Common myeloid progenitor, CD34-positive (primary cell): Measurements from ENCODE around the gene NFYA.

Source experiments
- CTCF ChIA-PET: fragments of 350-600 bp; sonication (Branson Sonifier 250); formaldehyde crosslinking; loops from one replicate; lab custom pipeline; 2021; ENCODE audit warnings: antibody characterized with exemption; lab: Charles Lee
- POLR2A ChIA-PET: fragments of 350-600 bp; sonication (Branson Sonifier 250); formaldehyde crosslinking; loops from one replicate; lab custom pipeline; 2021; ENCODE audit warnings: antibody characterized with exemption; lab: Charles Lee
- DNase-seq, 3 donors: peaks; one replicate each; pipeline versions ENCODE4 v3.0.0 to v3.0.0-alpha.2; 2013
- H3K27ac ChIP-seq, 2 experiments: 1 replicate in 1 of 2; 2 replicates in 1 of 2; pipeline ENCODE4 v1.7.0; 2013; ENCODE audit warnings: inconsistent platforms in 2 of 2, low read length in 2 of 2, mild to moderate bottlenecking in 2 of 2, low read depth in 1 of 2, moderate library complexity in 1 of 2; ENCODE audit not compliant: severe bottlenecking in 2 of 2, insufficient read depth in 1 of 2, poor library complexity in 1 of 2
- H3K27me3 ChIP-seq, 5 experiments: replicated peaks in 2 of 5; 1 replicate in 3 of 5; 2 replicates in 2 of 5; pipeline versions ENCODE4 v1.6.1 to v1.7.0; 2013; ENCODE audit warnings: low read length in 4 of 5, mild to moderate bottlenecking in 2 of 5, moderate library complexity in 2 of 5, inconsistent platforms in 1 of 5; ENCODE audit not compliant: insufficient read depth in 5 of 5, control insufficient read depth in 4 of 5
- H3K36me3 ChIP-seq, 4 experiments: 1 replicate in 2 of 4; 2 replicates in 2 of 4; pipeline versions ENCODE4 v1.6.1 to v1.7.0; 2013; ENCODE audit warnings: low read length in 3 of 4, control low read depth in 1 of 4, mild to moderate bottlenecking in 1 of 4; ENCODE audit not compliant: control insufficient read depth in 4 of 4, insufficient read depth in 4 of 4
- H3K4me1 ChIP-seq, 4 experiments: 1 replicate in 3 of 4; 2 replicates in 1 of 4; pipeline versions ENCODE4 v1.6.1 to v1.7.1; 2013; ENCODE audit warnings: low read length in 3 of 4, mild to moderate bottlenecking in 3 of 4, control low read depth in 1 of 4, inconsistent platforms in 1 of 4, moderate library complexity in 1 of 4; ENCODE audit not compliant: control insufficient read depth in 4 of 4, insufficient read depth in 4 of 4; ENCODE audit errors: control extremely low read depth in 1 of 4
- H3K4me3 ChIP-seq, 7 experiments: 1 replicate in 4 of 7; 2 replicates in 3 of 7; pipeline versions ENCODE4 v1.5.1 to v1.7.0; 2013; ENCODE audit warnings: mild to moderate bottlenecking in 7 of 7, low read length in 6 of 7, moderate library complexity in 6 of 7, inconsistent platforms in 2 of 7, low read depth in 2 of 7, control low read depth in 1 of 7; ENCODE audit not compliant: insufficient read depth in 4 of 7, control insufficient read depth in 1 of 7; ENCODE audit errors: extremely low read depth in 1 of 7
- H3K9me3 ChIP-seq, 5 experiments: 1 replicate in 4 of 5; 2 replicates in 1 of 5; pipeline versions ENCODE4 v1.6.1 to v1.7.1; 2013; ENCODE audit warnings: low read length in 4 of 5, mild to moderate bottlenecking in 2 of 5, inconsistent platforms in 1 of 5, low read depth in 1 of 5, moderate library complexity in 1 of 5; ENCODE audit not compliant: control insufficient read depth in 4 of 5, insufficient read depth in 2 of 5; ENCODE audit errors: control extremely low read depth in 1 of 5
- WGBS: methylation state at CpG from one replicate; pipeline ENCODE4 v1.1.5; 2013; ENCODE audit not compliant: insufficient coverage; 5-methylcytosine and 5-hydroxymethylcytosine counted together

The NFYA gene

DNA sequence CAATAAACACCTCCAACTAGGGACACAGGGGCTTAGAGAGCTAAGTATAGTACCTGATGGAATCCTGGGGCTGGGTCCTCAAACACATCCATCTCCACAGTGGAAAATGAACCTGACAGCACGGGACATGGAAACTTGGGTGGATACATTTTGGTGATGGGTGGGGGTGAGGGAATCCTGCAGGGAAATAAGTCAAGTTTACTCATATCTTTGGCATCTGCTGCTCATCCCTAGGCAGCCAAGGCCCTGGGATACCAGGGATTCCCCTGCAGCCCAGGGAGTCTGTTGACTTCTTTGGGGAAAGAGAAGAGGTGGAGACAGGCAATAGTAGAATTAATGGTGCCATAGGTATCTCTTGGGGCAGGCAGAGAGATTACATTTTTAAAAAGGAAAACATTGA lies 13.2 kb upstream of the NFYA start:
- Histone ChIP-seq H3K4me1 (peaks cover 2 to 22% (median 5%) of the 10 kb centered on the region in 4 experiments), H3K4me3 (no peak overlapping the region), H3K27me3 (no peaks in the 10 kb centered on the region), H3K9me3 (no peaks in the 10 kb centered on the region), H3K27ac (no peak overlapping the region), H3K36me3 (peaks cover 7 to 24% (median 13%) of the 10 kb centered on the region in 4 experiments)
- WGBS = no CpG with 5 or more reads among the region's 1 CpG
- CTCF ChIA-PET = interaction anchor here (0.6 to 1.6 kb wide), 5 partner anchors 10 to 788 kb away, joined by 3 to 13 read pairs (median 3); partner anchors contain the start of genes NFYA and OARD1
- POLR2A ChIA-PET = no interaction called here
- DNase-seq = no peak

DNA sequence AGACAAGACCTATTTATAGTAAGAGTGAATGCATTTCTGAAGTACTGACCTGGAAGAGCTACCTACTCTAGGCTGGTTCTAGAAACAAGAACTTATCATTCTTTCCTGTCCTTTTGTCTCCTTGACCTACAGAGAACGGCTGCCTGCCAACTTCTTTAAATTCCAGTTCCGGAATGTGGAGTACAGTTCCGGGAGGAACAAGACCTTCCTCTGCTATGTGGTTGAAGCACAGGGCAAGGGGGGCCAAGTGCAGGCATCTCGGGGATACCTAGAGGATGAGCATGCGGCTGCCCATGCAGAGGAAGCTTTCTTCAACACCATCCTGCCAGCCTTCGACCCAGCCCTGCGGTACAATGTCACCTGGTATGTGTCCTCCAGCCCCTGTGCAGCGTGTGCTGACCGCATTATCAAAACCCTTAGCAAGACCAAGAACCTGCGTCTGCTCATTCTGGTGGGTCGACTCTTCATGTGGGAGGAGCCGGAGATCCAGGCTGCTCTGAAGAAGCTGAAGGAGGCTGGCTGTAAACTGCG lies 11.5 kb upstream of the NFYA start:
- DNase-seq = no peak
- H3K27ac ChIP-seq = no peak overlapping the region
- H3K27me3 ChIP-seq = no peaks in the 10 kb centered on the region
- H3K4me1 ChIP-seq = peaks cover 0 to 14% (median 2%) of the 10 kb centered on the region in 4 experiments
- H3K4me3 ChIP-seq = no peak overlapping the region
- peaks cover 10 to 40% (median 25%) of the 10 kb centered on the region in 4 experiments for H3K36me3 ChIP-seq
- no peaks in the 10 kb centered on the region for H3K9me3 ChIP-seq
- CTCF ChIA-PET = no interaction called here
- POLR2A ChIA-PET = no interaction called here
- 97% methylated on average over 12 of the region's 13 CpGs for WGBS

- no CpG with 5 or more reads among the region's 1 CpG for WGBS
- Histone ChIP-seq H3K4me3 (no peak overlapping the region), H3K27ac (no peak overlapping the region), H3K4me1 (peaks cover 0 to 14% (median 2%) of the 10 kb centered on the region in 4 experiments), H3K27me3 (no peaks in the 10 kb centered on the region), H3K36me3 (peaks cover 10 to 41% (median 30%) of the 10 kb centered on the region in 4 experiments), H3K9me3 (no peaks in the 10 kb centered on the region)
- DNase-seq = no peak
- CTCF ChIA-PET = interaction anchor here (0.6 to 1.1 kb wide), 2 partner anchors 63 to 394 kb away, joined by 3 read pairs; no protein-coding TSS in a partner anchor
- POLR2A ChIA-PET = no interaction called here
Observed at GRCh38 chr6:41062056-41062455, 10.7 kb upstream of the NFYA start.

DNA sequence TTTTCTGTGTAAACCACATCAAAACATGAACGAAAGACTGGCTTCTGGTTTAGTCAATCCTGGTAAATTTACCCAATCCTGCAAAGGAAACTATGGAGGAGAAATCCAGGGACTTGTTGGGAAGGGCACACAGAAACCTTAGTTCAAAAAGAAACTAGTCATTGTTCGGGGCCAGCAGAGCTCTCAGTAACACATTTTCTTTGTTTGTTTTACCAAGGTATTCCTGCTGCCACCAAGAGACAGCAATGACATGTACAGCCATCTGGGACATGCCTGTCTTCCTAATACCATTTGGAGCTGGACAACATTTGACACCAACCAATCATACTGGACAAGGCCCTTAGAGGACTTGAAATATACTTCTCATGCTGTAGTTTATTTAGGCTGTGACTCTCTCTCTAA lies 8.9 kb upstream of the NFYA start:
- Histone ChIP-seq H3K27me3 (no peaks in the 10 kb centered on the region), H3K9me3 (no peaks in the 10 kb centered on the region), H3K4me1 (peaks cover 0 to 6% (median 2%) of the 10 kb centered on the region in 4 experiments), H3K27ac (no peak overlapping the region), H3K4me3 (no peak overlapping the region), H3K36me3 (peaks cover 21 to 58% (median 38%) of the 10 kb centered on the region in 4 experiments)
- CTCF ChIA-PET = interaction anchor here (1.1 to 1.4 kb wide), 2 partner anchors 9 to 27 kb away, joined by 4 read pairs; no protein-coding TSS in a partner anchor
- DNase-seq = no peak
- POLR2A ChIA-PET = no interaction called here
- WGBS = 100% methylated on average over 2 of the region's 2 CpGs

- no peaks in the 10 kb centered on the region for H3K9me3 ChIP-seq
- H3K27ac ChIP-seq = no peak overlapping the region
- H3K4me3 ChIP-seq = no peak overlapping the region
- no peaks in the 10 kb centered on the region for H3K27me3 ChIP-seq
- DNase-seq = no peak
- POLR2A ChIA-PET = no interaction called here
- H3K4me1 ChIP-seq = peaks cover 0 to 5% (median 2%) of the 10 kb centered on the region in 4 experiments
- WGBS = 97% methylated on average over 3 of the region's 5 CpGs
- H3K36me3 ChIP-seq = peaks cover 18 to 68% (median 43%) of the 10 kb centered on the region in 4 experiments
- CTCF ChIA-PET = interaction anchor here (0.8 to 1.4 kb wide), 3 partner anchors 10 to 28 kb away, joined by 3 to 4 read pairs (median 4); no protein-coding TSS in a partner anchor
Observed at GRCh38 chr6:41064841-41065240, 7.9 kb upstream of the NFYA start.

DNA sequence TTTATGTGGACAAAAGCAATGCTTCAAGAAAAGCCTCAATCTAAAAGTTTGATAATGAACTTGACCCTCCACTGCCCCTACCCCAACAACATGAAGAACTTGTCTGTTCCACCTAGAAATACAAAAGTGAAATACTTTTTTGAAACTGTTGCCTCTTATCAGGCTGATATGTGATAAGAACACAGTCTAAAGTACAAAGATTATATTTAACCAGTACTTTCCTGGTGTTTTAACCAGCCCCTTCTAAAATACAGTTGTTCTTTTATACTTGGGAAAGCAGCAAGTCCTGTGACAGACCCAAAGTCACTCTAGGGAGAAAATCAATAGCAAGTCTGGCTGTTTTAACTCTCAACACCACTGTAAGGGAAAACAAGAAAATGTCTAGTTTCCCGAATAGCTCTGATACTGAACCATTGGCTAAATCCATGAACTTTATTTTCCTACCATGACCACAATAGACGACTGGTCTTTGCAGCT lies 7.2 kb upstream of the NFYA start:
- Histone ChIP-seq H3K4me3 (no peak overlapping the region), H3K4me1 (peaks cover 0 to 7% (median 3%) of the 10 kb centered on the region in 4 experiments), H3K36me3 (peaks cover 18 to 72% (median 44%) of the 10 kb centered on the region in 4 experiments), H3K27me3 (no peaks in the 10 kb centered on the region), H3K9me3 (no peaks in the 10 kb centered on the region), H3K27ac (no peak overlapping the region)
- POLR2A ChIA-PET = no interaction called here
- CTCF ChIA-PET = interaction anchor here (0.9 to 1.3 kb wide), 8 partner anchors 9 to 65 kb away, joined by 3 to 6 read pairs (median 4); partner anchors contain the start of gene UNC5CL
- WGBS = 95% methylated on average over 2 of the region's 2 CpGs
- no peak for DNase-seq

DNA sequence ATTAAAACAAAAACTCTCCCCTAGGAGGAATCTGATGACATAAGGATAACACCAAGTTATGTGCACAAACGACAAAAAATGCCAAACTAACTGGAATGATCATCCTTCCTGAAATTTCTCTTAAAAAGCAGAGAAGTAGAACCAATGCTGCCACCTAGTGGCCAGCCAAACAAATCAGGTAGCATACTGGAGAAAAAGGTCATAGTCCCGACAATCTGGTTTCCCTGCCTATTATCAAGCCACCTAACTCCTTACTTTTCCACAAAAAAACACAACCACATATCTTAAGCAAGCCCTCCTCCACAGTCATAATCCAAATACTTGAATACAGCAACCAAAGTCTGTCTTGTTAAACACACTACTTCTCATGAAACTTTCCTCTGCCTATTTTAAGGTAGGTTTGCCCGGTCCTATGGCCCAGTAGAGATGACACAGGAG lies 5.9 kb upstream of the NFYA start:
- Histone ChIP-seq H3K4me3 (no peak overlapping the region), H3K36me3 (peaks cover 18 to 65% (median 40%) of the 10 kb centered on the region in 4 experiments), H3K4me1 (peaks cover 6 to 19% (median 10%) of the 10 kb centered on the region in 4 experiments), H3K9me3 (no peaks in the 10 kb centered on the region), H3K27ac (no peak overlapping the region), H3K27me3 (no peaks in the 10 kb centered on the region)
- WGBS = 7% methylated on average over 2 of the region's 3 CpGs
- ChIA-PET POLR2A (interaction anchor here (0.6 kb wide), 1 partner anchor 484 kb away, joined by 3 read pairs; no protein-coding TSS in a partner anchor), CTCF (interaction anchor here (0.6 to 2.6 kb wide), 6 partner anchors 27 to 68 kb away, joined by 3 to 17 read pairs (median 5); partner anchors contain the start of genes TSPO2 and UNC5CL)
- peak; percentile 77 to 85 (median 79) for DNase-seq
